ENCODE data around the gene PRCC.
"Not testable (repeated sequence)": the region's sequence is repeated elsewhere in the genome, so short reads cannot be mapped to it uniquely, and the experiment has no call there.

Gene PRCC

DNA sequence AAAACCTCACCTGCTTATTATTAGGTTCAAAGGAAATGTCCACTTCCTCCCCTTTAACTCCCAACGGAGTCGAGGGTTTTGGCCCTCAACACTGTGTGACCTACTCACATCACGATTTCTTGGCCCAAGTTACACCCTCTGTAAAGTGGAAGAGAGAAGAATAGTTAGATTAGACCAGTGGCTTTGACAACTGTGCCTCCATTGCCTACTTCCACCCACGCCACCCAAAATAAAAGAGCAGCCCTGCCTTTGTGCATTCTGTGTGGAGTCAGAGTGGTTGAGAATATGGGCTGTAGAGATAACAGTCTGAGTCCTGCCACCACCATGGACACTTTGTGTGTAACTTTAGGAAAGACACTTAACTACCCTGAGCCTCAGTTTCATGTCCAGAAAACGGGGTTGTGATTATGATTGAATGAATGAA is 11.8 kb upstream of the PRCC start:
- TF ChIP-seq POLR2AphosphoS5 (IDR thresholded peaks at IDR 0.05; ENCODE audit: low read depth, low read length) (no peak), PAX5 (IDR thresholded peaks at IDR 0.05; ENCODE audit: insufficient read depth, low read length, severe bottlenecking) (no peak), POU2F2 (IDR thresholded peaks at IDR 0.05; ENCODE audit: low read depth, low read length) (no peak), TAF1 (IDR thresholded peaks at IDR 0.05; ENCODE audit: low read depth, low read length) (no peak), POLR2A (IDR thresholded peaks at IDR 0.05; ENCODE audit: low read depth, low read length) (no peak), SPI1 (IDR thresholded peaks at IDR 0.05; ENCODE audit: low read depth, low read length) (peak; percentile 50)
- FAIRE-seq, result no peak

DNA sequence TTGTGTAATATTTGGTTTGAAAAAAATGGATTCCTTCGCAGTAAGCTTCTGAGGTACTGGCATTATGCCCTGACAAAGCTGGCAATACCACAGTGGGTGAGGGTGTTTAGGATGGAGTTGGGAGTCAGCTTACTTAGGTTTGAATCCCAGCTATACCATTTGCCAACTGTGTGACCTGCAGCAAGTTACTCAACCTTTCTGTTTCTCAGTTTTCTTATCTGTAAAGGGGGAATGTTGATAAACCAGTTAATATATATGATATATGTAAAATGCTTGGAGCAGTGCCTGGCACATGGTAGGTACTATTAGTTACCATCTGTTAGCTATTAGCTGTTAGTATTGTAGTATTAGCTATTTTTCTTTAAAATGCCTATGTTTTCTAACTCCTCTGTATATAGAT is 11.0 kb upstream of the PRCC start:
- no peak for FAIRE-seq
- DNase-seq (ENCODE audit: insufficient read length, low spot score), result no peak
- TF ChIP-seq SPI1 (IDR thresholded peaks at IDR 0.05; ENCODE audit: low read depth, low read length), result no peak
- TF ChIP-seq PAX5 (IDR thresholded peaks at IDR 0.05; ENCODE audit: insufficient read depth, low read length, severe bottlenecking), result no peak
- no peak for TF ChIP-seq POU2F2 (IDR thresholded peaks at IDR 0.05; ENCODE audit: low read depth, low read length)
- TF ChIP-seq TAF1 (IDR thresholded peaks at IDR 0.05; ENCODE audit: low read depth, low read length), result no peak
- TF ChIP-seq POLR2A (IDR thresholded peaks at IDR 0.05; ENCODE audit: low read depth, low read length), result no peak
- TF ChIP-seq POLR2AphosphoS5 (IDR thresholded peaks at IDR 0.05; ENCODE audit: low read depth, low read length), result no peak

More for the DNA sequence above, 11.8 kb upstream of the PRCC start:
- no peak for DNase-seq (ENCODE audit: insufficient read length, low spot score)

DNA sequence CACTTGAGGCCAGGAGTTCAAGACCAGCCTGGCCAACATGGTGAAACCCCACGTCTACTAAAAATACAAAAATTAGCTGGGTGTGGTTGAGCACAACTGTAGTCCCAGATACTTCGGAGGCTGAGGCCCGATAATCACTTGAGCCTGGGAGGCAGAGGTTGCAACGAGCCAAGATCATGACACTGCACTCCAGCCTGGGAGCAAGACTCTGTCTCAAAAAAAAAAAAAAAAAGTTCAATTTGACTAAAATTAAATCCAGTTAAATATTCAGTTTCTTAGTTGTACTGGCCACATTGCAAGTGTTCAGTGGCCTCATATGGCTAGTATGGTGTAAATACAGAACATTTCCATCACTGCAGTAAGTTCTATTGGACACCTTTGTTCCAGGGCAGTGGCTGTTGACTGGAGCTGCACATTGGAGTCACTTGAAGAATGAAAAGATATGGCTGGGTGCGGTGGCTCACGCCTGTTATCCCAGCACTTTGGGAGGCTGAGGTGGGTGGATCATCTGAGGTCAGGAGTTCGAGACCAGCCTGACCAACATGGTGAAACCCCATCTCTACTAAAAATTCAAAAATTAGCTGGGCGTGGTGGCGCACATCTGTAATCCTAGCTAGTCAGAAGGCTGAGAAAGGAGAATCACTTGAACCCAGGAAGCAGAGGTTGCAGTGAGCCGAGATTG is 9.6 kb upstream of the PRCC start:
- not testable (repeated sequence) for FAIRE-seq; DNase-seq (ENCODE audit: insufficient read length, low spot score)

DNA sequence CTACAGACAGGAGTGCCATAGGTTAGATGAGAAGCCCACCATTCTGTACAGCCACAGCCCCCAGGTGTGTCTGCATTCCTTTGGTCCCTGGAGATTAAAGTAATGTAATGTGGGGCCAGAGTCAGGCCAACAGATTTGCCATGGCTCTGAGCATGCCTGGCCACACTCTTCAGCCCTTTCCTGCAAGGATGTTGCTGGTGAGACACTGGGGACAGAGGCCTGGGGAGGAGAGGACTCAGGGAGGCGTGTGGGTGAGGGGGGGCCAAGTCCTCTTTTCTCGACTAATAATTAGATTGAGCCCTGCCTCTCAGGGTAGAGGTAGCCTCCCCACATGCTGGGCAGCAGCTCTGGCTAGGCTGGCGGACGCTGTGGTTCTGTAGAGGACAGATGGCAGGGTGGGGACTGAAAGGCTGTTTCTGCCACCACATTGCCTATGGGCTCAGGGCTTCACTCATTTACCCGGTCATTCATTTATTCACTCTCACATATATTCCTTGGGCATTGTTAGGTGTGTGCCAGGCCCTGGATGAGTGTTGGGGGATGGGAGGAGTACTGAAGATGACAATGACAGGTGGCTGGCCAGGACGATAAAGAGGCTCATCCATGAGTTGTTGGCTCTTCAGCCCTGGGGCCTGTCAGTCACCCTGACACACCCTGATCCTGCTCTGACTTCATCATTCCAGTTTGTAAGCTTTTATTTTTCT is 7.1 kb upstream of the PRCC start:
- DNase-seq (ENCODE audit: insufficient read length, low spot score) (no peak), FAIRE-seq (no peak)
- TF ChIP-seq PAX5 (IDR thresholded peaks at IDR 0.05; ENCODE audit: insufficient read depth, low read length, severe bottlenecking), result no peak
- TF ChIP-seq SPI1 (IDR thresholded peaks at IDR 0.05; ENCODE audit: low read depth, low read length), result no peak
- TF ChIP-seq POLR2AphosphoS5 (IDR thresholded peaks at IDR 0.05; ENCODE audit: low read depth, low read length), result no peak
- TF ChIP-seq TAF1 (IDR thresholded peaks at IDR 0.05; ENCODE audit: low read depth, low read length), result no peak
- no peak for TF ChIP-seq POLR2A (IDR thresholded peaks at IDR 0.05; ENCODE audit: low read depth, low read length)
- TF ChIP-seq POU2F2 (IDR thresholded peaks at IDR 0.05; ENCODE audit: low read depth, low read length), result no peak

DNA sequence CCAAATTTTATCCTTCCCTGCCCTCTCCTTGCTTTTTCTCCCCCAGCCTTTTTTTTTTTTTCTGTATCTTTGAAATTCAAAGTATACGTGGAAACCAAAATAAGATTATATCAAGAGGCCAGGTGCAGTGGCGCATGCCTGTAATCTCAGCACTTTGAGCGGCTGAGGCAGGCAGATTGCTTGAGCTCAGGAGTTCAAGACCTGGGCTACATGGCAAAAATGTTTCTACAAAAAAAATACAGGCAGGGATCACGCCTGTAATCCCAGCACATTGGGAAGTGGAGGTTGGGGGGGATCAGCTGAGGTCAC is 6.6 kb upstream of the PRCC start:
- no peak for FAIRE-seq
- DNase-seq (ENCODE audit: insufficient read length, low spot score), result no peak
- TF ChIP-seq POU2F2 (IDR thresholded peaks at IDR 0.05; ENCODE audit: low read depth, low read length), result no peak
- no peak for TF ChIP-seq POLR2A (IDR thresholded peaks at IDR 0.05; ENCODE audit: low read depth, low read length)
- no peak for TF ChIP-seq SPI1 (IDR thresholded peaks at IDR 0.05; ENCODE audit: low read depth, low read length)
- TF ChIP-seq PAX5 (IDR thresholded peaks at IDR 0.05; ENCODE audit: insufficient read depth, low read length, severe bottlenecking), result no peak
- TF ChIP-seq TAF1 (IDR thresholded peaks at IDR 0.05; ENCODE audit: low read depth, low read length), result no peak
- no peak for TF ChIP-seq POLR2AphosphoS5 (IDR thresholded peaks at IDR 0.05; ENCODE audit: low read depth, low read length)

DNA sequence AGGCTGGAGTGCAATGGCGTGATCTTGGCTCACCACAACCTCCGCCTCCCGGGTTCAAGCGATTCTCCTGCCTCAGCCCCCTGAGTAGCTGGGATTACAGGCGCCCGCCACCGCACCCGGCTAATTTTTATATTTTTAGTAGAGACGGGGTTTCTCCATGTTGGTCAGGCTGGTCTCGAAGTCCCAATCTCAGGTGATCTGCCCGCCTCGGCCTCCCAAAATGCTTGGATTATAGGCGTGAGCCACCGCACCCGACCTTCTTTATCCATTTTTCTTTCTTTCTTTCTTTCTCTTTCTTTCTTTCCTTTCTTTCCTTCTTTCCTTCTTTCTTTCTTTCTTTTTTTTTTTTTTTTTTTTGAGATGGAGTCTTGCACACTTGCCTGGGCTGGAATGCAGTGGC is 2.2 kb upstream of the PRCC start:
- DNase-seq (ENCODE audit: insufficient read length, low spot score); FAIRE-seq: not testable (repeated sequence)

DNA sequence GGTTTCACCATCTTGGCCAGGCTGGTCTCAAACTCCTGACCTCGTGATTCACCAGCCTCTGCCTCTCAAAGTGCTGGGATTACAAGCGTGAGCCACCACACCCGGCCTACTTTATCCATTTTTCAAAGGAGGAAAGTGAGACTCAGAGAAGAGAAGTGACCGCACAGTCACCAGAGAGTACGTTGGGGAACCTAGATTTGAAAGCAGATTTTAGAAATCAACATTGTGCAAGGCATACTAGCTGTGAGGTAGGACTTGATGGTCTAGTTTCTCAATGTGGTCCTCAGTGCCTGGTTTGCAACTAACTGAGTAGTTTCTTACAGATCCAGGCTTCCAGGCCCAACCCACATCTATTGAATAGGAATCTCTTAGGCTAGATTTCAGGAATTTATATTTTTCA is 1.7 kb upstream of the PRCC start:
- TF ChIP-seq PAX5 (IDR thresholded peaks at IDR 0.05; ENCODE audit: insufficient read depth, low read length, severe bottlenecking) (no peak), SPI1 (IDR thresholded peaks at IDR 0.05; ENCODE audit: low read depth, low read length) (no peak), POU2F2 (IDR thresholded peaks at IDR 0.05; ENCODE audit: low read depth, low read length) (no peak), POLR2A (IDR thresholded peaks at IDR 0.05; ENCODE audit: low read depth, low read length) (no peak), POLR2AphosphoS5 (IDR thresholded peaks at IDR 0.05; ENCODE audit: low read depth, low read length) (no peak), TAF1 (IDR thresholded peaks at IDR 0.05; ENCODE audit: low read depth, low read length) (no peak)
- FAIRE-seq (no peak), DNase-seq (ENCODE audit: insufficient read length, low spot score) (no peak)

DNA sequence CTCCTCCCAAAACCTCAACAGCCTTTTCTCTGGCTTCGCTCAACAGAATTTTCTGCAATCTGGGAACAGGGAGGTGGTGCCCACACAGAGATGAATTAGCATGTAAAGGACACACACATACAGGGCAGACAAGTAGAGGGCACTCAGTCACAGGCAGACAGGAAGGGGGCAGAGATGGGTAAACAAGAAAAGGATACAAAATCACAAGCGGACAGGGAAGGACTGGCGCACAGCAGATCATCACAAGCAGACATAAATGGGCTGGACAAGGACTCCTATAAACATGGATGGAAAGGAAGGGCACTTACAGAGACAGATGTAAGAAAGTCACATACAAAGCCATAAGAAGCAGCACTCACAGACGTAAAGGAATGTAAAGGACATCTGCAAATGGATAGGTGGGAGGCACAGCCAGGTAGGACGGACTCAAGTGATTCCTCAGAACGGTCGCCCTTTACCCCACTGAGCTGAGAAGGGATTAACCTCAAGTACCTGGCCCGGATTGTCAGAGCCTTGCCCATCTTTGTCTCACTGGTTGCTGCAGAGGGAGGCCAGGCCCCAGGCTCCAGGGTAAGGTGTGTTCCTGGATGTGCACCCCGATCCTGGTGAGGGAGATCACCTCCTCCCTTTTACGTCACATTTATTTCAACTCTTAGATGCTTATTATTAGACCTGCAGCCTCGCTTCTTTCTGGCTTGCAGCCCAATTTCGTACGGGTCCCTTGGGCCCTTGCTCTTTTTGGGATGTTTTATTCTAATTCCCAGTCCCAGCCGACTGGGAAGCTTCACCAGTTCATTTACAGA is 836 bp upstream of the PRCC start:
- peak; percentile 63 for FAIRE-seq
- TF ChIP-seq POLR2AphosphoS5 (IDR thresholded peaks at IDR 0.05; ENCODE audit: low read depth, low read length), result 0 out of 2 replicates have a peak, but pooled peaks have one; percentile 42
- no peak for TF ChIP-seq POU2F2 (IDR thresholded peaks at IDR 0.05; ENCODE audit: low read depth, low read length)
- no peak for TF ChIP-seq TAF1 (IDR thresholded peaks at IDR 0.05; ENCODE audit: low read depth, low read length)
- TF ChIP-seq PAX5 (IDR thresholded peaks at IDR 0.05; ENCODE audit: insufficient read depth, low read length, severe bottlenecking), result no peak
- TF ChIP-seq POLR2A (IDR thresholded peaks at IDR 0.05; ENCODE audit: low read depth, low read length), result peak; percentile 65
- no peak for TF ChIP-seq SPI1 (IDR thresholded peaks at IDR 0.05; ENCODE audit: low read depth, low read length)
- no peak for DNase-seq (ENCODE audit: insufficient read length, low spot score)

DNA sequence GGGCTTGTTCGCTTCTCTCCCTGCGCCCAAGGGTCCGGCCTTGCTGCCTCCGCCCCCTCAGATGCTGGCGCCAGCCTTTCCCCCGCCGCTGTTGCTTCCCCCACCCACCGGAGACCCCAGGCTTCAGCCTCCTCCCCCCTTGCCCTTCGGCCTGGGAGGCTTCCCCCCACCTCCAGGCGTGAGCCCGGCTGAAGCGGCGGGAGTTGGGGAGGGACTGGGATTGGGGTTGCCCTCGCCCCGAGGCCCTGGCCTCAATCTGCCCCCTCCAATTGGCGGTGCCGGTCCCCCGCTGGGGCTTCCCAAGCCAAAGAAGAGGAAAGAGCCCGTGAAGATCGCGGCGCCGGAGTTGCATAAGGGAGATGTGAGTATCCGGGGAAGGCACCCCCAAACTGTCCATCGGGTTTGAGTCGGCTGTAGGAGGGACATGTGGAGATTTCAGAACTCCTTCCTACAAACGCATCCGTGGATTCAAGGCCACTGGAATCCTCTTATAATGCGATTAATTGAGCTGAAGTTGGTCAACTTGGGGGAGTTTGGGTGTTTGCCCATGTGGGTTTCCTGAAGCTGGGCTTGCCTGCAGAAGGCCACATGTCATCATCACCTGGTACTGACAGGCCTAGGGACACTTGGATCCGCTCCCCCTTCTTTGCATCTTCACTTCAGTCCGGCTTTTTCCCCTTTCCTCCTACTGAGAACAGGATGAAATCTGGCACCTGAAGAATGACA is 707 bp downstream of the PRCC start:
- no peak for FAIRE-seq
- no peak for DNase-seq (ENCODE audit: insufficient read length, low spot score)
- TF ChIP-seq POLR2A (IDR thresholded peaks at IDR 0.05; ENCODE audit: low read depth, low read length) (0 out of 2 replicates have a peak, but pooled peaks have one; percentile 4), TAF1 (IDR thresholded peaks at IDR 0.05; ENCODE audit: low read depth, low read length) (no peak), SPI1 (IDR thresholded peaks at IDR 0.05; ENCODE audit: low read depth, low read length) (no peak)
